GM12878 (cell line): Measurements from ENCODE around the gene CHST8. TPM values are rescaled to one million over a fixed set of nuclear protein-coding genes. Genes with fewer than 3 reads are reported as not detected.
A peak's percentile ranks its signal among the peaks of the same experiment; 100 is the strongest.

Source experiments
- ATAC-seq: fragments of 200-7000 bp; cut with Tn5 transposase; 3 replicates; pipeline ENCODE4 v1.9.1; 2020; ENCODE audit warnings: mild to moderate bottlenecking, moderate library complexity
- Bru-seq: library from RNA; stranded (reverse); fragments of 400-500 nt; gene quantifications from one replicate; lab custom pipeline; 2021; lab: Mats Ljungman, UMichigan
- BruChase-seq, 2 experiments: library from RNA; stranded (reverse); fragments of 400-500 nt; gene quantifications; one replicate each; lab custom pipeline; 2021; lab: Mats Ljungman, UMichigan
- BruUV-seq: library from RNA; stranded (reverse); fragments of 400-500 nt; replicated peaks from 2 replicates; lab custom pipeline; 2021; lab: Mats Ljungman, UMichigan
- CTCF ChIA-PET: fragments of 300-600 bp; sonication (Branson Sonifier 250); formaldehyde crosslinking; extraction: SDS; loops from one replicate; lab custom pipeline; 2021; ENCODE audit warnings: inconsistent platforms; lab: Yijun Ruan, JAX
- POLR2A ChIA-PET: fragments of 350-600 bp; formaldehyde crosslinking; extraction: SDS; loops from one replicate; lab custom pipeline; 2021; ENCODE audit warnings: inconsistent platforms; lab: Charles Lee
- RAD21 ChIA-PET: fragments of 300-600 bp; sonication (Branson Sonifier 250); formaldehyde crosslinking; loops from one replicate; lab custom pipeline; 2023; ENCODE audit warnings: antibody characterized with exemption; ENCODE audit not compliant: unreplicated experiment; lab: Charles Lee
- SMC1A ChIA-PET: fragments of 300-600 bp; sonication (Branson Sonifier 250); formaldehyde crosslinking; loops from one replicate; lab custom pipeline; 2023; ENCODE audit not compliant: unreplicated experiment, uncharacterized antibody; lab: Charles Lee
- DNase-seq: peaks from one replicate; pipeline ENCODE4 v3.0.0-alpha.2; 2011; ENCODE audit warnings: low read depth, low spot score
- FAIRE-seq: peaks from 3 replicates; lab custom pipeline; 2011; peaks lifted over from hg19 to GRCh38; lab: Jason Lieb, UNC
- H2AFZ ChIP-seq: 2 replicates; pipeline ENCODE4 v1.6.0; 2011; ENCODE audit warnings: low read depth, low read length, control low read depth; ENCODE audit not compliant: control insufficient read depth
- H3K27ac ChIP-seq: 2 replicates; pipeline ENCODE4 v1.5.1; 2011; ENCODE audit warnings: control low read depth; ENCODE audit not compliant: control insufficient read depth, insufficient read depth
- H3K27me3 ChIP-seq, 2 experiments: replicated peaks in 1 of 2; 2 replicates each; pipeline versions ENCODE4 v1.6.0 to v1.6.1; 2011; ENCODE audit warnings: low read length in 1 of 2; ENCODE audit not compliant: control insufficient read depth in 2 of 2, insufficient read depth in 2 of 2
- H3K36me3 ChIP-seq, 2 experiments: 2 replicates each; pipeline ENCODE4 v1.5.1; 2011; ENCODE audit warnings: low read length in 1 of 2; ENCODE audit not compliant: control insufficient read depth in 2 of 2, insufficient read depth in 2 of 2
- H3K4me1 ChIP-seq: 2 replicates; pipeline ENCODE4 v1.6.1; 2011; ENCODE audit warnings: mild to moderate bottlenecking, low read length, moderate library complexity, mixed read lengths; ENCODE audit not compliant: control insufficient read depth, insufficient read depth
- H3K4me2 ChIP-seq: 2 replicates; pipeline ENCODE4 v1.6.0; 2011; ENCODE audit warnings: control low read depth; ENCODE audit not compliant: control insufficient read depth, insufficient read depth
- H3K4me3 ChIP-seq: fragments of 200-600 bp; sonication (generic); 2 replicates; pipeline ENCODE4 v1.5.1; 2016
- H3K79me2 ChIP-seq: 2 replicates; pipeline ENCODE4 v1.6.0; 2011; ENCODE audit warnings: low read length; ENCODE audit not compliant: control insufficient read depth, insufficient read depth
- H3K9ac ChIP-seq: 2 replicates; pipeline ENCODE4 v1.8.0; 2011; ENCODE audit warnings: low read length, control low read depth, mixed read lengths; ENCODE audit not compliant: control insufficient read depth, insufficient read depth
- H3K9me3 ChIP-seq: replicated peaks from 3 replicates; pipeline ENCODE4 v1.5.1; 2011; ENCODE audit warnings: mild to moderate bottlenecking, low read length; ENCODE audit not compliant: control insufficient read depth, insufficient read depth
- H4K20me1 ChIP-seq: 2 replicates; pipeline ENCODE4 v1.6.0; 2011; ENCODE audit not compliant: control insufficient read depth, insufficient read depth
- ASH2L ChIP-seq: fragments of 300-600, 200-600 bp; sonication (generic); IDR thresholded peaks from 2 replicates; pipeline ENCODE4 v1.6.1; 2017; ENCODE audit warnings: low read depth, mild to moderate bottlenecking, borderline replicate concordance
- BCLAF1 ChIP-seq: fragments of 450-650 bp; IDR thresholded peaks from 2 replicates; pipeline ENCODE4 v1.6.1; 2017; ENCODE audit warnings: antibody characterized with exemption, mild to moderate bottlenecking, moderate library complexity
- WGBS: methylation state at CpG from one replicate; pipeline ENCODE4 v1.1.6; 2016; ENCODE audit warnings: low lambda C conversion rate; ENCODE audit not compliant: insufficient replicate concordance, insufficient coverage; ENCODE audit errors: missing lambda C conversion rate; 5-methylcytosine and 5-hydroxymethylcytosine counted together
- in situ Hi-C: fragments of 300-500 bp; cut with MboI; formaldehyde crosslinking; loops from 9 replicates; pipeline ENCODE4 v1.14.3; 2018; ENCODE audit warnings: mixed read lengths
- intact Hi-C: fragments of 100-400 bp; cut with micrococcal nuclease; formaldehyde crosslinking; loops from one replicate; pipeline ENCODE4 v1.14.2; 2022; ENCODE audit not compliant: unreplicated experiment
- long read RNA-seq, 2 experiments: library from polyadenylated mRNA; unstranded; transcript quantifications; one replicate each; pipeline ENCODE4 v2.0.0, GENCODE V29; 2019 to 2020
- polyA minus RNA-seq, 3 experiments: library from RNA; depleted of rRNA, polyadenylated mRNA; stranded (reverse); fragments of >200 nt; gene quantifications; 2 replicates each; pipeline ENCODE4 v1.2.3, GENCODE V29; 2011
- polyA plus RNA-seq, 11 experiments: library from polyadenylated mRNA; depleted of rRNA in 4 of 11; unstranded in 6 of 11; stranded (reverse) in 5 of 11; fragments of >200 nt; fragmentation: Nextera tagmentation in 4 of 11; fragmentation: Illumina TruSeq in 1 of 11; extraction: Ambion mirVana in 4 of 11; extraction: Trizol in 1 of 11; gene quantifications; 1 replicate in 1 of 11; 2 replicates in 10 of 11; pipeline versions ENCODE4 v1.2.1 to v1.2.3, GENCODE V29; 2011 to 2016; ENCODE audit warnings: inconsistent platforms in 2 of 11, missing spikeins in 2 of 11, low read depth in 1 of 11
- total RNA-seq, 4 experiments: library from RNA; depleted of rRNA in 3 of 4; stranded (reverse); fragments of >200 nt in 3 of 4; fragmentation: Illumina TruSeq in 1 of 4; extraction: Trizol in 1 of 4; gene quantifications; 2 replicates each; pipeline versions ENCODE4 v1.2.1 to v1.2.3, GENCODE V29; 2013 to 2021

CHST8 gene
- total RNA-seq (2013; cell fraction: nucleolus; rRNA removed): not detected in 2 replicates
- total RNA-seq (2014; rRNA removed) (not detected in 2 replicates), total RNA-seq (2014; rRNA removed; fragmentation: Illumina TruSeq; extraction: Trizol) (not detected in 2 replicates), total RNA-seq (2021) (not detected in 2 replicates), polyA plus RNA-seq (2011; rRNA removed) (not detected in 2 replicates), polyA plus RNA-seq (2014; fragmentation: Illumina TruSeq; extraction: Trizol) (not detected in 2 replicates), polyA plus RNA-seq (2014; fragmentation: Nextera tagmentation; extraction: Ambion mirVana) (not detected), polyA plus RNA-seq (2014; rRNA removed) (not detected in 2 replicates), polyA plus RNA-seq (2016; fragmentation: Nextera tagmentation; extraction: Ambion mirVana) (under 1 TPM in 1 of 2 experiments, not detected in 1; 0.06 TPM), polyA minus RNA-seq (2011; rRNA and poly(A)+ RNA removed) (not detected in 2 replicates), Bru-seq, nascent RNA (percentile 1 among the genes with signal in this experiment), BruChase-seq, experiment 1, labeled RNA remaining after a 6-hour chase (not detected), BruChase-seq, experiment 2, labeled RNA remaining after a 2-hour chase (percentile 7 among the genes with signal in this experiment)
- not detected for polyA plus RNA-seq (2011; ENCODE audit: low read depth)
- not detected in 2 replicates for polyA plus RNA-seq (2011; cell fraction: cytosol; rRNA removed)
- not detected in 2 replicates for polyA plus RNA-seq (2011; cell fraction: nucleus; rRNA removed)
- polyA plus RNA-seq (2012): 0.08 and 0.09 TPM in 2 replicates
- not detected in 2 replicates for polyA minus RNA-seq (2011; cell fraction: cytosol; rRNA and poly(A)+ RNA removed)
- polyA minus RNA-seq (2011; cell fraction: nucleus; rRNA and poly(A)+ RNA removed): not detected in 2 replicates
- long read RNA-seq, experiment 1: 0 reads
- long read RNA-seq, experiment 2: 0 reads

- CTCF ChIA-PET: no interaction called here
- no peak for ATAC-seq
- H3K27me3 ChIP-seq: no peaks in the 10 kb centered on the region; a peak in 2 of 4 replicates
- no peak for DNase-seq
- H3K4me3 ChIP-seq: no peak within 1 kb of the TSS
- no peak for FAIRE-seq
- RAD21 ChIA-PET: no interaction called here
- no peaks in the 10 kb centered on the region for H3K9me3 ChIP-seq
- POLR2A ChIA-PET: no interaction called here
- intact Hi-C loops: no loop called here
- SMC1A ChIA-PET: no interaction called here
- 70% methylated on average over 56 of the region's 96 CpGs for whole genome bisulfite sequencing
- no peaks in the 10 kb centered on the region for H4K20me1 ChIP-seq
- H3K27ac ChIP-seq: no peak within 1 kb of the TSS
- H2AFZ ChIP-seq: no peak within 1 kb of the TSS
- H3K36me3 ChIP-seq: no peaks in the 10 kb centered on the region
- H3K9ac ChIP-seq: no peak within 1 kb of the TSS
- H3K79me2 ChIP-seq: no peaks in the 10 kb centered on the region
- no peak for TF ChIP-seq BCLAF1
- TF ChIP-seq ASH2L: no peak
- in situ Hi-C loops: no loop called here
- no peaks in the 10 kb centered on the region for H3K4me1 ChIP-seq
- no TSS peak for BruUV-seq
- H3K4me2 ChIP-seq: no peak within 1 kb of the TSS
These were observed at the start of gene CHST8 for GRCh38 chr19:33621811-33622504. TSS of gene CHST8 (plus strand) at chr19:33621953. CDS start at chr19:33689262, 67,309 bp downstream.
